A673 (cell line): Measurements from ENCODE around the gene ADAM12. TPM values are rescaled to one million over a fixed set of nuclear protein-coding genes. Genes with fewer than 3 reads are reported as not detected.

Source experiments
- BruUV-seq: library from RNA; stranded (reverse); fragments of 400-500 nt; replicated peaks from 2 replicates; lab custom pipeline; 2021; lab: Mats Ljungman, UMichigan
- CTCF ChIA-PET: fragments of 300-600 bp; sonication (Branson Sonifier 250); formaldehyde crosslinking; loops from one replicate; lab custom pipeline; 2022; ENCODE audit warnings: antibody characterized with exemption; lab: Charles Lee
- POLR2A ChIA-PET: fragments of 300-600 bp; sonication (Branson Sonifier 250); formaldehyde crosslinking; loops from one replicate; lab custom pipeline; 2022; ENCODE audit warnings: antibody characterized with exemption; ENCODE audit not compliant: low non-redundant PET; lab: Charles Lee
- DNase-seq: peaks from one replicate; pipeline ENCODE4 v3.0.0-alpha.2; 2015; ENCODE audit warnings: low spot score
- H3K27ac ChIP-seq: fragments of 200-600 bp; sonication (generic); 2 replicates; pipeline ENCODE4 v1.5.1; 2016; ENCODE audit warnings: mixed run types, low read depth, mild to moderate bottlenecking, mixed read lengths, antibody characterized with exemption, low read length; ENCODE audit not compliant: poor library complexity, severe bottlenecking
- H3K27me3 ChIP-seq: fragments of 200-600 bp; sonication (generic); replicated peaks from 2 replicates; pipeline ENCODE4 v1.6.1; 2017; ENCODE audit warnings: mixed run types, low read depth, mild to moderate bottlenecking, mixed read lengths, antibody characterized with exemption, low read length; ENCODE audit not compliant: insufficient read depth, poor library complexity
- H3K36me3 ChIP-seq: fragments of 200-600 bp; sonication (generic); 2 replicates; pipeline ENCODE4 v1.6.1; 2016; ENCODE audit warnings: mixed run types, mild to moderate bottlenecking, mixed read lengths, antibody characterized with exemption, low read length; ENCODE audit not compliant: insufficient read depth, poor library complexity, severe bottlenecking
- H3K4me1 ChIP-seq: fragments of 200-600 bp; sonication (generic); 2 replicates; pipeline ENCODE4 v1.6.1; 2017; ENCODE audit warnings: mixed run types, mild to moderate bottlenecking, mixed read lengths, antibody characterized with exemption, low read length; ENCODE audit not compliant: insufficient read depth, poor library complexity, severe bottlenecking
- H3K4me3 ChIP-seq: fragments of 200-600 bp; sonication (generic); 2 replicates; pipeline ENCODE4 v1.5.1; 2016; ENCODE audit warnings: low read depth, mixed run types, mild to moderate bottlenecking, mixed read lengths, low read length; ENCODE audit not compliant: poor library complexity, severe bottlenecking
- H3K9me3 ChIP-seq: fragments of 200-600 bp; sonication (generic); 2 replicates; pipeline ENCODE4 v1.6.1; 2016; ENCODE audit warnings: mixed run types, low read depth, mild to moderate bottlenecking, mixed read lengths, antibody characterized with exemption, low read length; ENCODE audit not compliant: poor library complexity, severe bottlenecking
- CTCF ChIP-seq: fragments of 300-800, 200-600 bp; sonication (generic); conservative IDR thresholded peaks from 2 replicates; pipeline ENCODE4 v1.5.1; 2017; ENCODE audit warnings: low read depth, mild to moderate bottlenecking, antibody characterized with exemption, low read length, moderate library complexity, mixed read lengths
- EZH2 ChIP-seq: fragments of 200-600 bp; sonication (generic); IDR thresholded peaks from 2 replicates; pipeline ENCODE4 v1.6.1; 2017; ENCODE audit warnings: borderline replicate concordance, low read depth, mild to moderate bottlenecking, mixed read lengths, antibody characterized with exemption, low read length; ENCODE audit not compliant: poor library complexity, severe bottlenecking
- intact Hi-C: fragments of 100-400 bp; cut with micrococcal nuclease; formaldehyde crosslinking; loops from one replicate; pipeline ENCODE4 v1.10.0; 2022; ENCODE audit not compliant: unreplicated experiment
- total RNA-seq: library from RNA; stranded (reverse); gene quantifications from 2 replicates; pipeline ENCODE4 v1.2.3, GENCODE V29; 2021

ADAM12 gene
- total RNA-seq, 1 experiment from 2014 or later: 0.17 TPM

- ChIA-PET CTCF (no interaction called here), POLR2A (no interaction called here)
- intact Hi-C loops: no loop called here
- no TSS peak for BruUV-seq
- Histone ChIP-seq H3K9me3 (no peaks in the 10 kb centered on the region), H3K27me3 (no peaks in the 10 kb centered on the region), H3K27ac (no peak overlapping the region), H3K36me3 (no peaks in the 10 kb centered on the region), H3K4me1 (no peaks in the 10 kb centered on the region), H3K4me3 (no peak overlapping the region)
- DNase-seq: no peak
- TF ChIP-seq CTCF: no peak
- no peak for TF ChIP-seq EZH2
Measured at GRCh38 chr10:125984346-125984745, 403.9 kb downstream of the ADAM12 start.

- Histone ChIP-seq H3K4me3 (no peak overlapping the region), H3K4me1 (no peaks in the 10 kb centered on the region), H3K27ac (no peak overlapping the region), H3K27me3 (no peaks in the 10 kb centered on the region), H3K36me3 (no peaks in the 10 kb centered on the region), H3K9me3 (no peaks in the 10 kb centered on the region)
- no TSS peak for BruUV-seq
- TF ChIP-seq CTCF (no peak), EZH2 (no peak)
- DNase-seq: no peak
- intact Hi-C loops: loop anchor here (2.0 kb wide), 2 partner anchors 319 to 521 kb away; no protein-coding TSS in a partner anchor
- CTCF ChIA-PET: interaction anchor here (1.1 kb wide), 1 partner anchor 403 kb away, joined by 3 read pairs; no protein-coding TSS in a partner anchor
- POLR2A ChIA-PET: no interaction called here
Measured at GRCh38 chr10:125983656-125984055, 404.6 kb downstream of the ADAM12 start.

GRCh38 chr10:125983161-125983560 lies 405.1 kb downstream of the ADAM12 start:
- TF ChIP-seq EZH2 (no peak), CTCF (no peak)
- no TSS peak for BruUV-seq
- Histone ChIP-seq H3K4me3 (no peak overlapping the region), H3K36me3 (no peaks in the 10 kb centered on the region), H3K9me3 (no peaks in the 10 kb centered on the region), H3K27ac (no peak overlapping the region), H3K4me1 (no peaks in the 10 kb centered on the region), H3K27me3 (no peaks in the 10 kb centered on the region)
- POLR2A ChIA-PET: no interaction called here
- no peak for DNase-seq
- intact Hi-C loops: loop anchor here (2.0 kb wide), 2 partner anchors 320 to 522 kb away; no protein-coding TSS in a partner anchor
- CTCF ChIA-PET: interaction anchor here (1.1 to 1.7 kb wide), 2 partner anchors 404 to 521 kb away, joined by 3 to 7 read pairs; no protein-coding TSS in a partner anchor
